ENCODE measurements around the gene AIPL1. TPM values are rescaled to one million over a fixed set of nuclear protein-coding genes. Genes with fewer than 3 reads are reported as not detected.

The AIPL1 gene
- total and polyA plus RNA-seq, 2 of the 4 experiments (the other 2 are of a cell fraction), result not detected

GRCh38 chr17:6476810-6477179, 41.9 kb upstream of the AIPL1 start:
- no peak for TF ChIP-seq SMC3 (IDR thresholded peaks at IDR 0.05; ENCODE audit: low read depth, low read length)
- TF ChIP-seq CTCF (conservative IDR thresholded peaks at IDR 0.05; ENCODE audit: low read depth, low read length), result no peak
- Histone ChIP-seq H3K79me1 (ENCODE audit: low read depth in 1 of 2, low read length in 2 of 2) (no peaks in the 10 kb centered on the region), H2BK120ac (ENCODE audit: low read depth, low read length) (no peak overlapping the region), H3K4me1 (ENCODE audit: control insufficient read depth, insufficient read depth, low read length) (peaks cover 7% of the 10 kb centered on the region), H3K9me3 (ENCODE audit: control insufficient read depth, insufficient read depth, low read length) (no peaks in the 10 kb centered on the region), H2BK5ac (ENCODE audit: low read depth, low read length, poor library complexity, severe bottlenecking) (no peak overlapping the region), H3K14ac (replicated peaks; ENCODE audit: low read depth, low read length) (no peak overlapping the region), H3K36me3 (ENCODE audit: control insufficient read depth, insufficient read depth, low read length) (no peaks in the 10 kb centered on the region), H3K23ac (ENCODE audit: low read depth, low read length) (no peak overlapping the region), H3K56ac (ENCODE audit: extremely low read depth, insufficient read depth, low read length) (no peak overlapping the region), H4K8ac (ENCODE audit: low read depth in 2 of 2, low read length in 2 of 2) (no peak overlapping the region), H2AK9ac (replicated peaks; ENCODE audit: low read depth, low read length, poor library complexity) (no peak overlapping the region), H3K27me3 (ENCODE audit: control insufficient read depth, insufficient read depth, low read length) (peaks cover 12% of the 10 kb centered on the region; the same call in 1 of the 2 replicates), H4K20me1 (ENCODE audit: insufficient read depth, low read length) (no peaks in the 10 kb centered on the region), H2BK15ac (ENCODE audit: low read depth, low read length) (no peak overlapping the region), H3K4me3 (ENCODE audit: insufficient read depth, low read depth, low read length) (no peak overlapping the region), H2AK5ac (ENCODE audit: low read depth, low read length) (no peak overlapping the region), H2AFZ (replicated peaks; ENCODE audit: low read length, poor library complexity) (no peak overlapping the region), H3K9ac (ENCODE audit: low read depth, low read length) (no peak overlapping the region), H3K4ac (ENCODE audit: low read depth, low read length) (no peak overlapping the region), H3K27ac (ENCODE audit: insufficient read depth, low read length) (no peak overlapping the region), H3K9me1 (ENCODE audit: insufficient read depth, low read length) (peaks cover 6% of the 10 kb centered on the region; the same call in 1 of the 2 replicates), H3K4me2 (ENCODE audit: low read depth, low read length) (no peak overlapping the region), H2BK20ac (ENCODE audit: low read depth, low read length) (no peak overlapping the region), H3K18ac (ENCODE audit: low read depth, low read length) (no peak overlapping the region), H4K5ac (ENCODE audit: low read depth, low read length) (no peak overlapping the region), H4K91ac (ENCODE audit: insufficient read depth, low read depth, low read length) (no peak overlapping the region)
- in situ Hi-C loops (cut with MboI; ENCODE audit: low sequenced_read_pairs), result loop anchor here (10.0 kb wide), 1 partner anchor 168 kb away; the partner anchor contains the start of genes KIAA0753 and TXNDC17
- ChIA-PET CTCF (no interaction called here), POLR2A (ENCODE audit: unreplicated experiment) (no interaction called here)
- no peak for ATAC-seq (ENCODE audit: low read depth)
- intact Hi-C loops (cut with micrococcal nuclease), result no loop called here
- DNase-seq, result no peak
- dilution Hi-C loops (cut with HindIII; ENCODE audit: low sequenced_read_pairs, unreplicated experiment), result no loop called here
- no TSS peak for BruUV-seq (replicated peaks)
- WGBS, 2 experiments (ENCODE audit: extremely low coverage in 2 of 2, insufficient read length in 1 of 2), result no CpG with 5 or more reads among the region's 10 CpGs
